Measurements from ENCODE around the gene RTF1.
A peak's percentile ranks its signal among the peaks of the same experiment; 100 is the strongest.
"Not testable (repeated sequence)": the region's sequence is repeated elsewhere in the genome, so short reads cannot be mapped to it uniquely, and the experiment has no call there.

Gene RTF1

DNA sequence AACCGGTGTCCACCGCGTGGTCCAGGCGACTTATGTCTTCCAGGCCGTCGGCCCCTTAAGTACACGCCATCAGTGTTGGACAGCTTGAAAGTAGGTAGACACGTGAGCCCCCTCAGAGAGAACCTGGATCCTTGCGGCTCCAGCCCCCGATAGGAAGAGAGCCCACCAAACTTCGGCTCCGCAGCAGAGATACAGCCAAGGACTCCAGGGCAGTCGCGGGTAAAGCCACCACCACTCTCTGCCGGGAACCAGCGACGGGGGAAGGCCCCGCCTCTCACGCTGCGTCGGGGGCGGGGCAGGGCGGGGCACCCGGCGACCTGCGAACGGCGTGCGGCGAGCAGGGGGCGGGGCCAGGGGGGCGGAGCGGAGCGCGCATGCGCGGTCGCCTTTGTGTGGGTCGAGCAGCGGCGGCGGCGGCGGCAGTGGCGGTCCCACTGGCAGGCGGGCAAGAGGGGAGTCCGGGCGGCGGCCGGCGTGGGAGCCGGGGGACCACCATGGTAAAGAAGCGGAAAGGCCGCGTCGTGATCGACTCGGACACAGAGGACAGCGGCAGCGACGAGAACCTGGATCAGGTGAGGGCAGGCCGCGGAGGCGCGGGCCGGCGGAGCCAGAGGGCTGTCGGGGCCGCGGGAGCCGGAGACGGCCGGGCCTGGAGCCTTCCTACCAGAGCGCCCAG, at the start of gene RTF1:
Gene RTF1, plus strand, starts transcription at position 354 of the 676 bp plus-strand sequence. Its CDS starts 21 bp downstream, at position 375.
- DNase-seq (ENCODE audit: low read depth), result peak; percentile 97

DNA sequence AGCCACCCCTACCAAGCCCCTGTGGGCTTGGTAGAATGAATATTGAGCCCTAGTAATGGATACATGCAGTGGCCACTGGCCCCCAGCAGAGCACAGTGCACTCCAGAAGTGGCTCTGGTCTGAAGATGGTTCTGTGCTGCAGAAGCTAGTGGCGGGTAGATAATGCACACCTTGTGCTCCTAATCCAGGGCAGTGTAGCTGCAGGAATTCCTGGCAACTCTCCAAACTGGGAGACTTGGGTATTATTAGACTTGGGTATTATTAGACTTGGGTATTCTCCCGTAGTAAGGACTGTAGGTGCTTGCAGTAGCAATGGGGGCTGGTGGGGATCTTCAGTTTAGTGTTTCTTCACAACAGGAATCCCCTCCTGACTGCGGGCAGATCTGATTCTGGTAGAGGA, 49.5 kb upstream of the RTF1 start:
- DNase-seq (ENCODE audit: low read depth), result no peak

- no peak for DNase-seq (ENCODE audit: low read depth)
Observed at GRCh38 chr15:41377978-41378377, 38.9 kb upstream of the RTF1 start.

DNA sequence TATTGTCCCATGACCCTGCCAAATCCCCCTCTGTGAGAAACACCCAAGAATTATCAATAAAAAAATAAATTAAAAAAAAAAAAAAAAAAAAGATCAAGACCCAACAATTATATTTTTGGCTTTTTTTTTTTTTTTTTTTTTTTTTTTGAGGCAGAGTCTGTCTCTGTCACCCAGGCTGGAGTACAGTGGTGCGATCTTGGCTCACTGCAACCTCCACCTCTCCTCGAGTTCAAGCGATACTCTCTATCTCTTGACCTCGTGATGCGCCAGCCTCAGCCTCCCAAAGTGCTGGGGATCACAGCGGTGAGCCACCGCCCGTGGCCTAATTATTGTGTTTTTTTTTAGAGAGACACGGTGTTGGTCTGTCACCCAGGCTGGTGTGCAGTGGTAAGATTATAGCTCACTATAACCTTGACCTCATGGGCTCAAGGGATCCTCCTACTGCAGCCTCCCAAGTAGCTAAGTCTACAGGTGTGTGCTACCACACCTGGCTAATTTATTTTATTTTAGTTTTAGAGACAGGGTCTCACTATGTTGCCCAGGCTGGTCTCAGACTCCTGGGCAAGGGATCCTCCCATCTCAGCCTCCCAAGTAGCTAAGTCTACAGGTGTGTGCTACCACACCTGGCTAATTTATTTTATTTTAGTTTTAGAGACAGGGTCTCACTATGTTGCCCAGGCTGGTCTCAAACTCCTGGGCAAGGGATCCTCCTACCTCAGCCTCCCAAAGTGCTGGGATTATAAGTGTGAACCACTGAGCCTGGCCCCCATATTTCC, 32.7 kb upstream of the RTF1 start:
- DNase-seq (ENCODE audit: low read depth), result not testable (repeated sequence)

DNA sequence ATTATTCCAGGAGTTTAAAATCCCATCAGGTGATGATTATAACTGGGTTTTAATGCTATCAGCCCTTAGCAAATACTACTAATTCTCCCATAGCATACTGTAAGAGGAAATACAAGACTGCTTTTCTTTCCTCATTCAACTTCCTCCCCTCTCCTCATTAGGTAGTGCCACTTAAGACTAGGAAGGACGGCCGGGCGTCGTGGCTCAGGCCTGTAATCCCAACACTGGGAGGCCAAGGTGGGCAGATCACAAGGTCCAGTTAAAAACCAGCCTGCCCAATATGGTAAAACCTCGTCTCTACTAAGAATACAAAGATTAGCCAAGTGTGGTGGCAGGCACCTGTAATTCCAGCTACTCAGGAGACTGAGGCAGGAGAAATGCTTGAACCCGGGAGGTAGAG, 29.2 kb upstream of the RTF1 start:
- DNase-seq (ENCODE audit: low read depth), result no peak

DNA sequence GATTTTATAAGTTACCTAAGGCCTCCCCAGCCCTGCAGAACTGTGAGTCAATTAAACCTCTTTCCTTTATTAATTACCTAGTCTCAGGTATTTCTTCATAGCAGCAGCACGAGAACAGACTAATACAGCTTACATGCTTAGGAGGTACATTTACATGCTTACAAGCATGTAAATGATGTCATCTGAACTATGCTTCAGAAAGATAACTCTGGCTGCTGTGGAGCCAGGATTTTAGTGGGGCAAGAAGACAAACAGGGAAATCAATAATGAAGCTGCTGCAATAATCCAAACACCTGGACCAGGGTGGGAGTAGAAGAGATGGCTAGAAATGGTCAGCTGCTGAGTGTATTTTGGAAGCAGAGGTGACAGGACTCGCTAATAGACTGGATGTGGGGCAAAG, 24.2 kb upstream of the RTF1 start:
- no peak for DNase-seq (ENCODE audit: low read depth)

DNA sequence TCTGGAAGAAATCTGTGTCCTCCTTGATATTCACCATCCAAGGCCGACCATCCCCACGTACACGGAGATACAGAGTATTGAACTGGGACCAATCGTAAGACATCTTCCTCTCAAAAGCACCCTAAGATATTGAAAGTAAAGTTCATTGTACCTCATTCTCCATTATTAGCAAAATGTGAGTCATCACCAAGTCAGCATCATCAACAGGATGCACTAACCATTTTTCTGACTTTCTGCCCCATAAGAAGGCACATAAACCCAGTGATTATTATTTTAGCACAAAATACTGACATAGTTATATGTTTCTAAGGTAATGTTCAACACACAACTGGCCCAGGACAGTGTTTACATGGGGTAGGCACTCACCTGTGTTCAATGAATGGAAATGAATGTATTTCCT, 22.0 kb upstream of the RTF1 start:
- no peak for DNase-seq (ENCODE audit: low read depth)

DNA sequence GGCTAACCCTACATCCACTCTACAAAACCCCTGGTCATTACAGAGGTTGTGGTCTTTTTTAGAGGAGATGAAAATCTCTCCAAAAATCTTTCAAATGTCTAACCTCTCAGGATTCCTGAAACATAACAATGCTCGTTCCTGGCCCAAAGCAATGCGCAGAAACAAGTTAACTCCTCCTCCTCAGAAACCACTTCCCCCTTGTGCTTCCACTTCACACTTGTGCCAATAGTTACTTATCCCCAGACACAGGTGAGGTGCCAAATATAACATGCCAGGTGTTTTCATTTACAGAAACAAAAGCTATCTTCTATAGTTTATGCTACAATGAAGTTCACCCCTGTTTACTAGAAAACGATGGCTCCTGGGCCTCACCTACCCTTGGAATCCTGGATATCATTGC, 20.8 kb upstream of the RTF1 start:
- DNase-seq (ENCODE audit: low read depth), result no peak

GRCh38 chr15:41401904-41402267, 15.0 kb upstream of the RTF1 start:
- no peak for DNase-seq (ENCODE audit: low read depth)

DNA sequence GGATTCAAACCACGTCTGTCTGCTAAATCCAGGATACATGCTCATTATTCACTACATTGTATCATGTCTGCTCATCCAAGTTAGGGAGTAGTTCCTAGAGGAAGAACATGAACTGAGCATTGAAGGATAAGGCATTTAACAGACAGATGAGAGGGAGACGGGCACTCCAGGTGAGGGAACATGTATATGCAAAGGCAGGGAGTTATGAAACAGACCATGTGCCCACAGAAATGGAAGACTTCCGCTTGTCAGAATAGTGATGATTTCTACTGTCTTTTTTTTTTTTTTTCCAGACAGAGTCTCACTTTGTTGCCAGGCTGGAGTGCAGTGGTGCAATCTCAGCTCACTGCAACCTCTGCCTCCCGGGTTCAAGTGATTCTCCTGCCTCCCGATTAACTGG, 9.6 kb upstream of the RTF1 start:
- DNase-seq (ENCODE audit: low read depth), result no peak

DNA sequence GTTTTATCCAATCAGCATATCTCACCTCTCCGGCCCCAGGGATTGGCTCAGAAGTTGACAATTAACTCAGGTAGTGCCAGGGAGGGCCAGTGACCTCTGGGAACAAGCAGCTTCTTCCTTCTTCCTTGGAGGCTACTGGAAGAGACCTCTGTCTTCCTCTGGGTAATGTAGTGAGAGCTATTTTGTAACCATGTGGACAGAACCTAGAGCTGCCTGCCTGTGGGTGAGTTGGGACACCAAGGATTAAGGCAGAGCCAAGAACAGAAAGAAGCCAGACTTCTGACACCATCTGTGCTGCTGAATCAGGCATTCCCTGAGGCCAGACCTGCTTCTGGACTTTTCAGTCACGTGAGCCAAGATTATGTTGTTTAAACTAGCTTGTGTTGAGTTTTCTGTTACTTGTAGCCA, 8.7 kb upstream of the RTF1 start:
- no peak for DNase-seq (ENCODE audit: low read depth)

GRCh38 chr15:41411031-41411430, 5.9 kb upstream of the RTF1 start:
- DNase-seq (ENCODE audit: low read depth), result no peak

- DNase-seq (ENCODE audit: low read depth), result no peak
Observed at GRCh38 chr15:41411441-41411840, 5.5 kb upstream of the RTF1 start.

GRCh38 chr15:41416128-41416741, 660 bp upstream of the RTF1 start:
- DNase-seq (ENCODE audit: low read depth), result no peak

- DNase-seq (ENCODE audit: low read depth), result no peak
Observed at GRCh38 chr15:41417418-41418195, 712 bp downstream of the RTF1 start.

- no peak for DNase-seq (ENCODE audit: low read depth)
Observed at GRCh38 chr15:41423979-41424659, 7.2 kb downstream of the RTF1 start.

- DNase-seq (ENCODE audit: low read depth), result no peak
Observed at GRCh38 chr15:41424809-41425208, 7.9 kb downstream of the RTF1 start.

- not testable (repeated sequence) for DNase-seq (ENCODE audit: low read depth)
Observed at GRCh38 chr15:41425907-41426306, 9.0 kb downstream of the RTF1 start.

DNA sequence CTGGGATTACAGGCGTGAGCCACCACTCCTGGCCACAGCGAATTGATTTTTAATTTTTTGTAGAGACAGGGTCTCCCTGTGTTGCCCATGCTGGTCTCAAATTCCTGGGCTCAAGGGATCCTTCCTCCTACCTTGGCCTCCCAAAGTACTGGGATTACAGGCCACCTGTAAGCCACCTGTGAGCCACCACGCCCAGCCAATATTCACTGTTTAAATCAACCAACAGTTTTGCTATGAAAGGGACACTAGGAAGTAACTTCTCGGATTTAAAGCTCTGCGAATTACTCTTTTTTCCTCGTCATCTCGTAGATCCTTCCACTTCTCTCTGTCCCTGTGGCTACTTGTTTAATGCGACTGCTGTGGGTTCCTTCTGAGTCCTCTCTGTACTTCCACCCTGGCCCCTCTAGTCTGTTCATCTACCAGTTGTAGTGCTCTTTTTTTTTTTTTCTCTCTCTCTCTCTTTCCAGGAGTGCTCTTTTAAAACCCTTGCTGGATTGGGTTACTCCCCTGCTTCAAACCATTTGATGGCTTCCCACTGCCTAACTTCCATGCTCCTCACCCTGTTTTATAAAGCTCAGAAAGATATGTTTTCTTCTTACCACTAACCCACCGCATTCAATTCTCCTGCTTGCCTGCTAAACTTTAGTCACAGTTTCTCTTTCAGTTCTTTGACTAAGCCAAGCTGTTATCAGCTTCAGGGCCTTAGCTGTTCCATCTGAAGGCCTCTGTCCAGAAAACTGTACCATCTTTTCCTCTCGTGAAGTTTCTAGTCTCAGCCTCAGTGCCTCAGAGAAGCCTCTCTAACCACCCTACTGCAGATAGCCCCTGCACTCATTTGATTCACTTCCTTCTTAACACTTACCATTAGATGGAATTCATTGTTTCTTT, 12.4 kb downstream of the RTF1 start:
- DNase-seq (ENCODE audit: low read depth), result no peak

DNA sequence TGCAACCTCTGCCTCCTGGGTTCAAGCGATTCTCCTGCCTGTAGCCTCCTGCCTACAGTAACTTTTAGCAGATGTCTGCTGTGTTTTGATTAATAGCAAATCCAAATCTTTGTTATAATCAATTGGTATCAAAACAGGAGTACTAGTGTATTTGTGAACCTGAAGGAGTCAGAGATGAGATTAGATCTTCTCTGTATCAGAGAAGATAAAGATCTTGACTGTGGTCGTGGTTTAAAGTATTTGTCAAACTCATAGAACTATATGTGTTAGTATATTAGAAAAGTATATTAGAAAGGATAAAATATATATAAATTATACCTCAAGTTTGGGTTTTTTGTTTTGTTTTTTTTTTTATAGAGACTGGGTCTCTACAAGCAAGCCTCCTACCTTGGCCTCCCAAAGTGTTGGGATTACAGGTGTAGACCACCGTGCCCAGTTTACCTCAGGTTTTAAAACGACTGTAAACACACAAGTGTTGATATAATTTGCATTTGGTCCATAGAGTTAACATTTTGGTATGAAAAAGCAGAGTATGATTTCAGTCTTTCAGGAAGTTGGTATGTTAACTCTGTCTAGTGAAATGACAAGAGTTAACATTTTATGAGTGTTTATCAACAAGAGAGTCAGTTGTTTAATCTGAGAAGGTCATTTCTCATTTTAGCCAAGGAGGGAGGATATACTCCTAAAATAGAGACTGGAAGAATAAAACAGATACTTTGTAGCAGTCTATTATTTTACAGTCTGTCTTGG, 18.3 kb downstream of the RTF1 start:
- no peak for DNase-seq (ENCODE audit: low read depth)

Data from activated gamma-delta T cell treated with anti-CD3 and anti-CD28 coated beads, Interleukin-2, amount 50 U/mL, for 16 hours (primary cell).